Measurements from ENCODE around the gene CDA. TPM values are rescaled to one million over a fixed set of nuclear protein-coding genes. Genes with fewer than 3 reads are reported as not detected.

CDA gene
- total RNA-seq, 1 donor from 2014 or later: 5.3 TPM

- H3K4me3 ChIP-seq: no peak overlapping the region
- ATAC-seq (no peak), DNase-seq (no peak)
- H3K36me3 ChIP-seq: peaks cover 98% of the 10 kb centered on the region
- no peaks in the 10 kb centered on the region for H3K9me3 ChIP-seq
- no peaks in the 10 kb centered on the region for H3K4me1 ChIP-seq
- TF ChIP-seq CTCF (IDR thresholded peaks at IDR 0.05): no peak
- intact Hi-C loops (cut with DNase I): no loop called here
- no peaks in the 10 kb centered on the region for H3K27me3 ChIP-seq (ENCODE audit: low read depth)
- H3K27ac ChIP-seq: no peak overlapping the region
Measured at GRCh38 chr1:20654104-20654690, 65.3 kb downstream of the CDA start.

- no peak for ATAC-seq
- peaks cover 70% of the 10 kb centered on the region for H3K36me3 ChIP-seq
- TF ChIP-seq CTCF (IDR thresholded peaks at IDR 0.05): no peak
Measured at GRCh38 chr1:20657024-20657423, 68.1 kb downstream of the CDA start.

GRCh38 chr1:20658166-20658915, 69.4 kb downstream of the CDA start:
- H3K9me3 ChIP-seq: no peaks in the 10 kb centered on the region
- peaks cover 57% of the 10 kb centered on the region for H3K36me3 ChIP-seq
- intact Hi-C loops (cut with DNase I): no loop called here
- no peak overlapping the region for H3K4me3 ChIP-seq
- DNase-seq (no peak), ATAC-seq (no peak)
- no peak overlapping the region for H3K27ac ChIP-seq
- H3K4me1 ChIP-seq: peaks cover 19% of the 10 kb centered on the region
- TF ChIP-seq CTCF (IDR thresholded peaks at IDR 0.05): no peak
- no peaks in the 10 kb centered on the region for H3K27me3 ChIP-seq (ENCODE audit: low read depth)

More at GRCh38 chr1:20657024-20657423, 68.1 kb downstream of the CDA start:
- H3K4me3 ChIP-seq: no peak overlapping the region
- no peaks in the 10 kb centered on the region for H3K27me3 ChIP-seq (ENCODE audit: low read depth)
- DNase-seq: no peak
- intact Hi-C loops (cut with DNase I): no loop called here
- no peaks in the 10 kb centered on the region for H3K9me3 ChIP-seq
- H3K4me1 ChIP-seq: peaks cover 16% of the 10 kb centered on the region
- no peak overlapping the region for H3K27ac ChIP-seq

GRCh38 chr1:20660363-20660762, 71.5 kb downstream of the CDA start:
- DNase-seq (no peak), ATAC-seq (no peak)
- H3K36me3 ChIP-seq: peaks cover 37% of the 10 kb centered on the region
- peak overlapping the region; percentile 89 for H3K27ac ChIP-seq
- TF ChIP-seq CTCF (IDR thresholded peaks at IDR 0.05): no peak
- H3K4me3 ChIP-seq: peak overlapping the region; percentile 99
- H3K27me3 ChIP-seq (ENCODE audit: low read depth): no peaks in the 10 kb centered on the region
- no peaks in the 10 kb centered on the region for H3K9me3 ChIP-seq
- peaks cover 19% of the 10 kb centered on the region for H3K4me1 ChIP-seq
- intact Hi-C loops (cut with DNase I): no loop called here

- no peak for TF ChIP-seq CTCF (IDR thresholded peaks at IDR 0.05)
- H3K9me3 ChIP-seq: no peaks in the 10 kb centered on the region
- DNase-seq (no peak), ATAC-seq (peak in 1 of 2 donors; percentile 3)
- H3K4me1 ChIP-seq: peaks cover 19% of the 10 kb centered on the region
- peak overlapping the region; percentile 99 for H3K4me3 ChIP-seq
- intact Hi-C loops (cut with DNase I): no loop called here
- H3K36me3 ChIP-seq: peaks cover 32% of the 10 kb centered on the region
- no peaks in the 10 kb centered on the region for H3K27me3 ChIP-seq (ENCODE audit: low read depth)
- peak overlapping the region; percentile 89 for H3K27ac ChIP-seq
Measured at GRCh38 chr1:20660847-20661206, 71.9 kb downstream of the CDA start.

Data from lower lobe of right lung (tissue), 2 donors.